BLaER1 treated with 17β-estradiol and CSF1 and Interleukin-3, amounts not matched to agents 10 nM and 100 nM (cell line): ENCODE results near the gene ARFGEF2.
A peak's percentile ranks its signal among the peaks of the same experiment; 100 is the strongest.
"Not testable (repeated sequence)": the region's sequence is repeated elsewhere in the genome, so short reads cannot be mapped to it uniquely, and the experiment has no call there.

Source experiments
- H3K27ac ChIP-seq, 11 experiments: shearing (Covaris generic); formaldehyde crosslinking; 2 replicates each; pipeline ENCODE4 v1.8.1; 2022
- H3K27me3 ChIP-seq, 11 experiments: shearing (Covaris generic); formaldehyde crosslinking; 2 replicates each; pipeline ENCODE4 v1.8.1; 2022
- H3K36me3 ChIP-seq, 11 experiments: shearing (Covaris generic); formaldehyde crosslinking; 2 replicates each; pipeline ENCODE4 v1.8.1; 2022
- H3K4me1 ChIP-seq, 10 experiments: shearing (Covaris generic); formaldehyde crosslinking; 2 replicates each; pipeline ENCODE4 v1.8.1; 2022
- H3K4me2 ChIP-seq, 11 experiments: shearing (Covaris generic); formaldehyde crosslinking; 2 replicates each; pipeline ENCODE4 v1.8.1; 2022
- H3K4me3 ChIP-seq, 10 experiments: shearing (Covaris generic); formaldehyde crosslinking; 2 replicates each; pipeline ENCODE4 v1.8.1; 2022
- H3K9ac ChIP-seq, 11 experiments: shearing (Covaris generic); formaldehyde crosslinking; 2 replicates each; pipeline ENCODE4 v1.8.1; 2022
- H3K9me3 ChIP-seq, 11 experiments: shearing (Covaris generic); formaldehyde crosslinking; replicated peaks in 1 of 11; 2 replicates each; pipeline ENCODE4 v1.8.1; 2022
- H4K20me1 ChIP-seq, 11 experiments: shearing (Covaris generic); formaldehyde crosslinking; 2 replicates each; pipeline ENCODE4 v1.8.1; 2022
- Cebpa-rat ChIP-seq, 11 experiments: shearing (Covaris generic); IDR thresholded peaks; 2 replicates each; pipeline ENCODE4 v1.8.1; 2022

The ARFGEF2 gene

GRCh38 chr20:48930035-48930434 is 8.5 kb downstream of the ARFGEF2 start:
- no peak overlapping the region for H3K4me3 ChIP-seq
- H3K27me3 ChIP-seq: no peaks in the 10 kb centered on the region
- peak overlapping the region in 2 of 11 experiments; percentile 7 to 36; a peak in 2 of 22 replicates for H3K4me2 ChIP-seq
- H4K20me1 ChIP-seq: peaks cover 66 to 97% (median 92%) of the 10 kb centered on the region in 11 experiments
- H3K4me1 ChIP-seq: peaks cover under 1 to 65% (median 12%) of the 10 kb centered on the region in 10 experiments; a peak in 18 of 20 replicates
- peaks cover 0 to 52% (median 23%) of the 10 kb centered on the region in 11 experiments; a peak in 16 of 22 replicates for H3K36me3 ChIP-seq
- no peak overlapping the region for H3K27ac ChIP-seq
- TF ChIP-seq Cebpa-rat (IDR thresholded peaks at IDR 0.05): no peak
- H3K9me3 ChIP-seq: peaks cover 0 to 22% (median 10%) of the 10 kb centered on the region in 11 experiments; a peak in 13 of 22 replicates
- no peak overlapping the region for H3K9ac ChIP-seq

DNA sequence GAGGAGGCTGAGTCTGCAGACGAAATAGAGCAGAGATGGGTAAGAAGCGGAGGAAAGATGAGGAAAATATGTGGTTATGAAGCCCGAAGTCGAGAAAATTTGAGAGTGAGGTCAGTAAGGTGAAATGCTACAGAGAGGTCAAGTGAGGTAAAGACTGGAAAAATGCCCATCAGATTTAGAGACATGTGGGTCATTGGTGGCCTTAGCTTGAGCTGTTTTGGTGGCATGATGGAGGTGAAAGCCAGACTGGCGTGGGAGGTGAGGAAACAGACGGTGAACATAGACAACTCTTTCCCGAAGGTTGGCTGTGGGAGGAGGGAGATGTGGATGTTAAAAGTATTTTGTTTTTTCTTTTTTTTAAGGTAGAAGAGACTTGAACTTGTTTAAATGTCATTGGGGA is 9.4 kb downstream of the ARFGEF2 start:
- Histone ChIP-seq H3K4me3 (no peak overlapping the region), H3K27ac (no peak overlapping the region), H3K4me1 (peaks cover 0 to 56% (median 10%) of the 10 kb centered on the region in 10 experiments; a peak in 17 of 20 replicates), H3K9me3 (peaks cover 0 to 22% (median 10%) of the 10 kb centered on the region in 11 experiments; a peak in 13 of 22 replicates), H3K9ac (no peak overlapping the region), H3K36me3 (peaks cover 0 to 52% (median 23%) of the 10 kb centered on the region in 11 experiments; a peak in 16 of 22 replicates), H3K4me2 (peak overlapping the region in 2 of 11 experiments; percentile 7 to 36; a peak in 2 of 22 replicates), H4K20me1 (peaks cover 58 to 88% (median 83%) of the 10 kb centered on the region in 11 experiments), H3K27me3 (no peaks in the 10 kb centered on the region)
- TF ChIP-seq Cebpa-rat (IDR thresholded peaks at IDR 0.05): no peak

DNA sequence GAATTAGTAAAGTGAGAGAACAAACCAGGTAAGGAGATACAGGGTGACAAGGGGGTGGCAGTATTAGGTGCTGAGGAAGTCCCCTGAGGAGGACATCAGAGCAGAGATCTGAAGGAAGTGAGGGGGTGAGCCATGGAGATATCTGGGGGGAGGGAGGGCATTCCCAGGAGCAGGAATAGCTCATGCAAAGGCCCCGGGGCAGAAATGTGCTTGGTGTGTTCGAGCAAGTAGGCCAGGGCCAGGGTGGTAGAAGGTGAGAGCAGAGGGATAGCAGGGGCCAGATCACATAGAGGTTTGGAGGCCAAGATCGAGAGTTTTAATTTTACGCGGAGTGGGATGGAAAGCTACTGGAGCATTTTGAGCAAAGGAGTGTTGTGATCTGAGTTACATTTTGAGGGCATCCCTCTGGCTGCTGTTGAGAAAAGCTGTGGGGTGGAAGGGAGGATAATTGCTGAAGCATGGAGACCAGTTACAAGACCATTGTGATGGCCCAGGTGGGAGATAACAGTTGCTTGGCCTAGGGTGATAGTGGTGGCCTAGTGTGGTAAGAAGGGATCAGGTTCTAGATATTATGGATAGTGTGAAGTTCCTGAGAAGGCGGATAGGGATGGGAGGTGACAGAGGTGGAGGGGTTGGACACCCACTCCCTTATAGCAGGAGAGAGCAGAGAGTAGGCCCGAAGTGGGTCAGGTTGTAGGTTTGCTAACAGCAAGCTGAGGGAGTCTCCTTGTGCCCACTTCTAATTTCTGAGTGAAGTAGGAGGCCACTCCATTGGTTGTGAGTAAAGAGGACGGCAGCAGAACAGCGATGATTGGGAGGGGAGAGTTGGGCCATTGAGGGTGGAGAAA is 10.2 kb downstream of the ARFGEF2 start:
- Histone ChIP-seq H3K27me3 (no peaks in the 10 kb centered on the region), H3K4me1 (peaks cover 0 to 51% (median 3%) of the 10 kb centered on the region in 10 experiments; a peak in 17 of 20 replicates), H3K4me2 (peak overlapping the region in 1 of 11 experiments; percentile 23; a peak in 1 of 22 replicates), H4K20me1 (peaks cover 59 to 87% (median 82%) of the 10 kb centered on the region in 11 experiments), H3K36me3 (peaks cover 0 to 46% (median 27%) of the 10 kb centered on the region in 11 experiments; a peak in 16 of 22 replicates), H3K9me3 (peaks cover 0 to 27% (median 10%) of the 10 kb centered on the region in 11 experiments; a peak in 13 of 22 replicates), H3K27ac (no peak overlapping the region), H3K4me3 (no peak overlapping the region), H3K9ac (no peak overlapping the region)
- no peak for TF ChIP-seq Cebpa-rat (IDR thresholded peaks at IDR 0.05)

DNA sequence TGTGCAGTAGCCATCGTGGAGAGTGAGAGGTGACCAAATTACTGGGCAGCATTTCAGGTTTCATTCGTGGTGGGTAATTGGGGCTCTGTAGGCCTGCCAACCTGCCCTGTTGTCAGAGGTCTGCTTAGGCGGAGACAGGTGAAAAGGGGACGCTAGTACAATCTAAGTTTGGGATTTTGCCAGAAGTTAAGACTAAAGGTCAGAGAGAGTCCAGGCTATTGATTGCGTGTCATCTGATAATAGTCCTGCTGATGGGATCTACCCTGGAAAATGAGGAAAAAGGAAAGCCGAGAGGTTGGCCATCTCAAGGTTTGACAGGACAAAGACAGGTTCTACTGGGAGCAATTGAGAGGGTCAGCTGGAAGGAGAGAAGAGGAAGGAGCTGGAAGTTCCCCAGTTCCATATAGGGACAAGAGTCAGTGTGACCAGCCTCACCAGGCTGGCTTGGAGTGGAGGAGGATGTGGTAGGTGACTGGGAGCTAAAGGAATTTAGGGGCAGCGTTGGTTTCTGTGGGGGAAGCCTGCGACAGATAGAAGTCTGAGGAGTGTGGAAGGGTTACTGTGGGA is 10.9 kb downstream of the ARFGEF2 start:
- Histone ChIP-seq H3K4me1 (peaks cover 0 to 49% (median 0%) of the 10 kb centered on the region in 10 experiments; a peak in 6 of 20 replicates), H3K9ac (no peak overlapping the region), H3K27ac (no peak overlapping the region), H3K36me3 (peaks cover 0 to 45% (median 25%) of the 10 kb centered on the region in 11 experiments; a peak in 16 of 22 replicates), H3K4me2 (peak overlapping the region in 1 of 11 experiments; percentile 23; a peak in 1 of 22 replicates), H4K20me1 (peaks cover 66 to 87% (median 82%) of the 10 kb centered on the region in 11 experiments), H3K9me3 (peaks cover 0 to 23% (median 10%) of the 10 kb centered on the region in 11 experiments; a peak in 13 of 22 replicates), H3K27me3 (no peaks in the 10 kb centered on the region), H3K4me3 (no peak overlapping the region)
- no peak for TF ChIP-seq Cebpa-rat (IDR thresholded peaks at IDR 0.05)

DNA sequence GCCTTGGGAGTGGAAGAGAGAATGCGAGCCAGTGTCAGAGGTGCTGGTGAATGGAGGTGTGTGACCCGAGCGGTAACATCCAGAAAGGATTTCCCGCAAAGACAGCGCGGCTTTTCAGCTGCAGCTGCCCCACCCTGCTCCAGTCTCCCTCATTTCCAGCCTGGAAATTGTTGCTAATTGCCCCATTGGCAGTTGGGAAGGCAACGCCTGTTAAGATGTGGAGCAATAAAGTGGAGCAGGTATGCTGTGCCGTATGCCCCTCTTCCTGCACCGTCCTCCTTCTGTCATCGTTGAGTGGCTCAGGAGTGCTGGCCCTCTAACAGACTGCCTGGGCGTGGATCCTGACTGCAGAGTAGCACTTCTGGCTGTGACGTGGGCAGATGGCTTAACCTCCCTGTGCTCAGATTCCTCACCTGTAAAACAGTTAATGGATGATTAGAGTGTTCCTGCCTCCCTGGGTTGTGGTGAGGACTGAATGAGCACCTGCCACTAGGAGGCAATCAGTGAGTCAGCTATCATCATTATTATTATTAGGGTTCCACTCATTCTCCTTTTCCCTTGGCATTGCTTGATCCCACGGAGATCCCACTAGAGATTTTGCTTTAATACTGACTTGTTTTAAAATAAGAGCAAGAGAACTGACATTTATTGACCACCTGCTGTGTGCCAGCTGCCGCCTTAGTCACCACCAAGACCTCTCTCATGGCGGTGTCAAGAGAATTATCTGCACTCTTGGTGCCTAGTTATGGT is 11.7 kb downstream of the ARFGEF2 start:
- no peak overlapping the region for H3K9ac ChIP-seq
- H3K4me2 ChIP-seq: no peak overlapping the region
- peaks cover 0 to 48% (median 0%) of the 10 kb centered on the region in 10 experiments; a peak in 4 of 20 replicates for H3K4me1 ChIP-seq
- H3K9me3 ChIP-seq: peaks cover 0 to 22% (median 10%) of the 10 kb centered on the region in 11 experiments; a peak in 13 of 22 replicates
- no peak overlapping the region for H3K4me3 ChIP-seq
- no peak overlapping the region for H3K27ac ChIP-seq
- no peak for TF ChIP-seq Cebpa-rat (IDR thresholded peaks at IDR 0.05)
- peaks cover 73 to 88% (median 83%) of the 10 kb centered on the region in 11 experiments for H4K20me1 ChIP-seq
- no peaks in the 10 kb centered on the region for H3K27me3 ChIP-seq
- H3K36me3 ChIP-seq: peaks cover 0 to 45% (median 21%) of the 10 kb centered on the region in 11 experiments; a peak in 16 of 22 replicates

DNA sequence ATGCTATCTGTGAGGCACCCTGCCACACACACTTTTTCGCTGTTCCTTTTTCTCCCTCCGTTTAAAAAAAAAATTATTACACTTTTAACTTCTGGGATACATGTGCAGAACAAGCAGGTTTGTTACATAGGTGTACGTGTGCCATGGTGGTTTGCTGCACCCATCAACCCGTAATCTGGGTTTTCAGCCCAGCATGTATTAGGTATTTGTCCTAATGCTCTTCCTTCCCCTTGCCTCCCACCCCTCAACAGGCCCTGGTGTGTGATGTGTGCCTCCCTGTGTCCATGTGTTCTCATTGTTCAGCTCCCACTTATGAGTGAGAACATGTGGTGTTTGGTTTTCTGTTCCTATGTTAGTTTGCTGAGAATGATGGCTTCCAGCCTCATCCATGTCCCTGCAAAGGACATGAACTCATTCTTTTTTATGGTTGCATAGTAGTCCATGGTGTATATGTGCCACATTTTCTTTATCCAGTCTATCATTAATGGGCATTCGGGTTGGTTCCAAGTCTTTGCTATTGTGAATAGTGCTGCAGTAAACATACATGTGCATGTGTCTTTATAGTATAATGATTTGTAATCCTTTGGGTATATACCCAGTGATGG is 12.9 kb downstream of the ARFGEF2 start:
- peaks cover 0 to 39% (median 2%) of the 10 kb centered on the region in 10 experiments; a peak in 5 of 20 replicates for H3K4me1 ChIP-seq
- not testable (repeated sequence) for H3K27ac ChIP-seq, H3K4me3 ChIP-seq, H3K9ac ChIP-seq, H3K27me3 ChIP-seq, H3K4me2 ChIP-seq
- H3K36me3 ChIP-seq: peaks cover 0 to 53% (median 26%) of the 10 kb centered on the region in 11 experiments; a peak in 16 of 22 replicates
- peaks cover 77 to 89% (median 86%) of the 10 kb centered on the region in 11 experiments for H4K20me1 ChIP-seq
- peaks cover 0 to 22% (median 10%) of the 10 kb centered on the region in 11 experiments; a peak in 13 of 22 replicates for H3K9me3 ChIP-seq

DNA sequence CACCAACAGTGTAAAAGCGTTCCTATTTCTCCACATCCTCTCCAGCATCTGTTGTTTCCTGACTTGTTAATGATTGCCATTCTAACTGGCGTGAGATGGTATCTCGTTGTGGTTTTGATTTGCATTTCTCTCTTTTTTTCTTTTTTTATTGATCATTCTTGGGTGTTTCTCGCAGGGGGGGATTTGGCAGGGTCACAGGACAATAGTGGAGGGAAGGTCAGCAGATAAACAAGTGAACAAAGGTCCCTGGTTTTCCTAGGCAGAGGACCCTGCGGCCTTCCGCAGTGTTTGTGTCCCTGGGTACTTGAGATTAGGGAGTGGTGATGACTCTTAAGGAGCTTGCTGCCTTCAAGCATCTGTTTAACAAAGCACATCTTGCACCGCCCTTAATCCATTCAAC is 13.5 kb downstream of the ARFGEF2 start:
- H3K4me3 ChIP-seq, H3K27me3 ChIP-seq, H3K27ac ChIP-seq, H3K4me2 ChIP-seq, H3K9ac ChIP-seq: not testable (repeated sequence)
- Histone ChIP-seq H3K4me1 (peaks cover 0 to 33% (median under 1%) of the 10 kb centered on the region in 10 experiments; a peak in 5 of 20 replicates), H4K20me1 (peaks cover 77 to 89% (median 86%) of the 10 kb centered on the region in 11 experiments), H3K36me3 (peaks cover 0 to 59% (median 23%) of the 10 kb centered on the region in 11 experiments; a peak in 16 of 22 replicates), H3K9me3 (peaks cover 0 to 22% (median 10%) of the 10 kb centered on the region in 11 experiments; a peak in 13 of 22 replicates)

GRCh38 chr20:48936178-48936577 is 14.7 kb downstream of the ARFGEF2 start:
- not testable (repeated sequence) for H3K27me3 ChIP-seq, H3K4me3 ChIP-seq, H3K4me2 ChIP-seq, H3K9ac ChIP-seq, H3K27ac ChIP-seq
- Histone ChIP-seq H3K9me3 (peaks cover 0 to 22% (median 10%) of the 10 kb centered on the region in 11 experiments; a peak in 13 of 22 replicates), H4K20me1 (peaks cover 74 to 89% (median 85%) of the 10 kb centered on the region in 11 experiments), H3K36me3 (peaks cover 9 to 69% (median 30%) of the 10 kb centered on the region in 11 experiments), H3K4me1 (peaks cover 0 to 22% (median 0%) of the 10 kb centered on the region in 10 experiments; a peak in 5 of 20 replicates)
